GM18520 (cell line): Measurements from ENCODE around the gene SYCE1.
"Not testable (repeated sequence)": the region's sequence is repeated elsewhere in the genome, so short reads cannot be mapped to it uniquely, and the experiment has no call there.

ENCODE experiments used
- ATAC-seq: cut with Tn5 transposase; IDR thresholded peaks from one replicate; pipeline ENCODE4 v1.9.1; 2021; ENCODE audit not compliant: unreplicated experiment

Gene SYCE1

DNA sequence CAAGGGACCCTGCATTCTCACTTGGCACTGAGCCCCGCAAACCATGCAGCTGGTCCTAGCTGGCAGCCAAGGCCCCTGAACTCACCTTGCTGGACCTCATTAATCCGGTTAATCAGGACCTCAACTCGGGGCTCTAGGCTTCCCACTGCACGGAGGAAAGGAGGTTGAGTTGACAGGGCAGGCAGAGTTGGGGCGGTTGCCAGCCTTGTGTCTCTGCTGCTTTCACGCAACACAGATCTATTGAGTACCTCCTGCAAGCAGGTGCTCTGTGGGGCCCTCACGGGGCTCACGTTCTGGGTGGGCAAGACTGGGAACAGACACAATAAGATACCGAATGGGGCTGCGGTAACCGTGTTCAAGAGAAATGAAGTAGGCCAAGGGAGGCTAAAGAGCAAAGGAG is 6.2 kb downstream of the SYCE1 start:
- ATAC-seq: no peak

DNA sequence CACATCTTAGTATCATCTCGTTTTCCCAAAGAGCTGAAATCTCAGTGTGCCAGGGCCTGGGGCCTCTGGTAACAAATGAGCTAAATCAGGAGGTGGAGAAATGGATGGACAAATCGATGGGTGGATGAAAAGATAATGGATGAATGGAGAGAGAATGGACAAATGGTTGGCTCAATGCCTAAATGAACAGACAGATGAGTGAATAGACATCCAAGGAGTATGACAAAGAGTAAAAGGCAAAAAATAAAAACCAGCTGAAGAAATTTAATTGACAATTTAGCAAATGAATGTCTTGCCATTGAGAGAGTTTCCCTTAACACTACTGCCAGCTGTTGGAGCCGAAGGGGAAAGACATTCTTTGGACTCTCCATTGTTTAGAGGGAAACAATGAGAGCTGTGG is 8.0 kb downstream of the SYCE1 start:
- no peak for ATAC-seq

DNA sequence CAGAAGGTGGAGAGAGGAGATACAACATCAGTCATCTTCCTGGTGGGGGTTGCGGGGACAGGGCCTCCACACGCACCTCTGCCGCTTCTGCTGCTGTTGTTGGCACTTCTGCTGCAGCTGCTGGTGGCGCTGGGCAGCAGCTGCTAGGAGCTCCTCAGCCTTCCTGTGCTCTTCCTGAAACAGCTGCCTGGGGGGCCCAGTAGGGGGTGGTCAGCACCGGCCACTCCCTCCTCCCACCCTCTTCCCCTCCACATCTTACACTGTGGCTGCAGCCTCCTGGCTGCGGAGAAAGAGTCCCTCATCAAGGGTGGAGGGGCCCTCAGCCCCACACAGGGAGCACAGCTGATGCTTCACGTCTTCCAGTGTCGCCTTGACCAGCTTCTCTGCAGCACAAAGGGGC is 9.9 kb downstream of the SYCE1 start:
- ATAC-seq: no peak

DNA sequence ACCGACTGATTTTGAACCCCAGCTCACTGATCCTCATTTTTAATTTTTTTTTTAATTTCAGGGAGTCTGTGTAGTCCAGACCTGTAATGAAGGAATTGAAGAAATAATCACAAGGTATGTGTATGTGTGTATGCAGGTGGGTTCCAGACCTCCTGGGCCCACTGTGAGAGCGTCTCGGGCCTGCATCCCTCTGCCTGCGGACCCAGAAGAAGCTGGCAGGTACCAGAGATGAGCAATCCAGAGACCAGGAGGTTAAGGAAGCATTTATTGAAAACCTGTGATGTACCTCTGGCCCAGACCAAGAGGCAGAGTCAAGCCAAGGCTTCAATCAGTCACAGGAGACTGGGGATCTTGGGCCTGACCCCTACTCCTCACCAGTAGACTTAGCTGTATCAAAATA is 10.8 kb downstream of the SYCE1 start:
- ATAC-seq: no peak

DNA sequence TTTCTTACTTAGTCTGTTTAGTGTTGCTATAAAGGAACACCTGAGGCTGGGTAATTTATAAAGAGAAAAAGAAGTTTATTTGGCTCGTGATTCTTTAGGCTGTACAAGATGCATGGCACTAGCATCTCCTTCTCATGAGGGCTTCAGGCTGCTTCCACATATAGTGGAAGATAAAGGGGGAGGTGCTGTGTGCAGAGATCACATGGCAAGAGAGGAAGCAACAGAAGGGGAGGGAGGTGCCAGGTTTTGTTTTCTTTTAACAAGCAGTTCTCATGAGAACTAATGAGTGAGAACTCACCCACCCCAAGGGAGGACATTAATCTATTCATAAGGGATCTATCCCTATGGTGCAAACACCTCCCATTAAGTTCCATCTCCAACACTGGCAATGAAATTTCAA is 20.9 kb downstream of the SYCE1 start:
- no peak for ATAC-seq

DNA sequence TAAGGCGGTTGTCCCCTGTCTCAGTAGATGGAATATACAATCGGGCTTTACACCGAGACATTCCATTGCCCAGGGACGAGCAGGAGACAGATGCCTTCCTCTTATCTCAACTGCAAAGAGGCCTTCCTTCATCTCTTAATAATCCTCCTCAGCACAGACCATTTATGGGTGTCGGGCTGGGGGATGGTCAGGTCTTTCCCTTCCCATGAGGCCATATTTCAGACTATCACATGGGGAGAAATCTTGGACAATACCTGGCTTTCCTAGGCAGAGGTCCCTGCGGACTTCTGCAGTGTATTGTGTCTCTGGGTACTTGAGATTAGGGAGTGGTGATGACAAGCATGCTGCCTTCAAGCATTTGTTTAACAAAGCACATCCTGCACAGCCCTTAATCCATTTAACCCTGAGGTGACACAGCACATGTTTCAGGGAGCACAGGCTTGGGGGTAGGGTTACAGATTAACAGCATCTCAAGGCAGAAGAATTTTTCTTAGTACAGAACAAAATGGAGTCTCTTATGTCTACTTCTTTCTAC is 23.9 kb downstream of the SYCE1 start:
- not testable (repeated sequence) for ATAC-seq

DNA sequence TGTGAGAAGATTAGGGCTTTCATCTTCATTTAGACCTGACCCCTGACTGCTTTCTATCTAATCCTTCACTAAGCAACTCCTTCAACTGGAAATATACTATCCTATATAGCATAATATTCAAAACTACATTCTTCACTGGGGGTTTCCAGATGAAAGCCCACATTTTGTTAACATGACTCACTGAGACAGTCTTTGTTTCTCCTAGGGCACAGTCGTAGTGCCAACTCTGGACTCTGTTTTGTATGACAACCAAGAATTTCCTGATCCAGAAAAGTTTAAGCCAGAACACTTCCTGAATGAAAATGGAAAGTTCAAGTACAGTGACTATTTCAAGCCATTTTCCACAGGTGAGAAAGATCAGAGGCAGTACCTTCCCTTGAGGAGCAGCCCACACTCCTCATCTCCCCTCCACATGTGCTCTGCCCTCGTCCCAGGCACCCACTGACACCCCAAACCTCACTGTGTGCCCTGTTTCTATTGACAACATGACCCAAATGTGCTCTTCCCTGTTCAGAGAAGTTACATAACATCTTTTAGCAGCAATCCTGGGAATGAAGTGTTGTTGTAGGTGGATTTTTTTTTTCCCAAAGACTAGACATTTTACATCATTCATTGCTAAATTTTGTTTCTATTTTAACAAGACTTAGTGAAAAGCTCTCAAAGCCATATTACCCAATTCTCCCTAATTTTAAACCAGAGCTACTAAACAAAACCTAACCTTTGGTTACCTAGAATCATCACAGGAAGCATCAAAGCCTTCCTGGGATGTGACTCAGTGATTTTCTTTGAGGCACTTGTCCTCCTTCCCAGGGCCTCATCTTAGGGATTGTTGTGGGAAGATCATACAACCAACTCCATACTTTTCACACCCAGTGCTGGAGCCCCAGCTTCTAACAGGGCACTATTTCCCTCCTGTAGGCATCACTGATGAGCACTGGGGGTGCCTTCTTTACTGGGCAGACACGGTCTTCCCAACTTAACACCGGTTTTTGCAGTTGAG is 27.5 kb downstream of the SYCE1 start:
- no peak for ATAC-seq

DNA sequence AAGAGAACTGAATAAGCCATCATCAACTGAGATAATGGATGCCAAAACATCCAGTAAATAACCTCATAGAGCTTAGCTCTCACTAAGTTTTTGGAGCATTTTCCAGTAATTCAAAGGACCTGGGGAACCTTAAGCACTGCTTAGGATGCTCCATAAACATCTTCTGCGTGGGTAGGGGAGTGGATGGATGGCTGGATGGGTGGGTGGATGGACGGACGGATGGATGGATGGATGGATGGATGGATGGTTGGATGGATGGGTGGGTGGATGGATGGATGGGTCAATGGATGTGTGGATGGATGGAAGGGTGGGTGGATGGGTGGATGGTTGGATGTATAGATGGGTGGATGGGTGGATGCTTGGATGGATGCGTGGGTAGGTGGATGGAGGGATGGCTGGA is 29.2 kb downstream of the SYCE1 start:
- no peak for ATAC-seq

DNA sequence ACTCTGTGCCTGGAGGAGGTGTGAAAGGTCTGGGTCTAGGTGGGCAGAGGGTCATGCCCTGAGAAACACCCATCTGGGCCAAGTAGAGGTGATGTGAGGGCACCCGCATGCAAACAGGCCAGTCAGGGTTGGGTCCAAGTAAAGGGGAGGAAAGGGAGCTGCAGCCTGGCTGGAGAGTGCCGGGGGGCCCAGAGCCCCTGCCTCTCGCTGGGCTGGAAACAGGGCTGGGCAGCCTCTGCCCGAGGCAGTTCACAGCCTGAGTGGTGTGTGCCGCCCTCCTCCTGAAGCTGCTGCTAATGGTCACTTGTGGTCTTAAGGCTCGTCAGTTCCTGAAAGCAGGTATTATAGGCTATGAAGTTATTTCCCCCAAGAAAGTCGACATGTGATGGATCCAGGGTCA is 31.0 kb downstream of the SYCE1 start:
- no peak for ATAC-seq

DNA sequence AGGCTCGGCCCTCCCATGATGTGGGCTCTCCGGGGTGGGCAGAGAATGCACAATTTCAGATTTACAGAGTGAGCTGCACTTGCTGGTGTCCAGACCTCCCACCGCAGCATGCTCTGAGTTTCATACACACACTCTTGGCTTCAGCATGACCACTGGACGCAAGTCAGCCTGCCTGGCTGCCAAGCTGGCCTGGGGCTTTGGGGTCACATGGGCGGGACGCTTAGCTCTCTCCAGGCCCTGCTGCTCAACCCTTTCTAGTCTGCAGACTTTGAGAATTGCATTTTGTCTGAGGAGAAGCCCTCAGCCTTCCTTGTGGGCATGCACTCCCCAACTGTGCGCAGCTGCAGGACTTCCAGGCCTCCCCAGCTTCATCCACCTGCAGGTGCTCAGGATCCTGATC is 32.5 kb downstream of the SYCE1 start:
- ATAC-seq: no peak

DNA sequence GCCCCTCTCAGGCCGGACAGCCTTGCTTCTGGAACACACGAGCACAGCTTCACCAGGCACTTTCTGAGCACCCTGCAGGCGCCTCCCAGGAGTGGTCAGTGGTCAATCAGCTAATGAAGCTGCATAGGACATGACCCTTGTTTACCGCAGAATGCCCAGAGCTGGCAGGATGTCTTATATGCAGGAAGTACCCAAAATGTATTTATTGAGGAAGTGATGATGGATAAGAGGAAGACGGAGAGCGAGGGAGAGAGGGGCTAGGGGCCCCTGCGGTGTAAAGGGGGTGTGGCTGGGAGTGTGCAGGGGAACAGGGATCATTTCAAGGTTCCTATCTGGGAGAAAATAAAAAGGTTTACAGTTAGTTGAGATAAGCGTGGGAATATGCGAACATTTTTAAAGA is 34.9 kb downstream of the SYCE1 start:
- no peak for ATAC-seq

DNA sequence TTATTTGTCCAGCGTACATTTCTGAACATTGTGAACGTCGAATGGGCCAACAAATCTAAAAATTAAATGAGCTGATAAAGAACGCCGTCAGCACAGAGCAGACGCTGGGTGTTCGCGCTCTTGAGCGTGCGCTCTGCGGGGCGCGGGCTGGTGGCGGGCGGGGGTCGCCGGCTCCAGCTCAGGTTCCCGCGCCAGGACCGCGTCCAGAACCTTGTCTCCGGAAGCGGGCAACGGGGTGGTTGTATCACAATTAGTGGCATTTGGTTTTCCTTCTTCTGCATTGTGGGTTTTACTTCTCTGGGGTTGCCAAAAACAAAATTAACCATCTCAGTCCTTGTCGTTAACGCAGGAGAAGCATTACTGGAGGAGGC is 35.8 kb downstream of the SYCE1 start:
- no peak for ATAC-seq

DNA sequence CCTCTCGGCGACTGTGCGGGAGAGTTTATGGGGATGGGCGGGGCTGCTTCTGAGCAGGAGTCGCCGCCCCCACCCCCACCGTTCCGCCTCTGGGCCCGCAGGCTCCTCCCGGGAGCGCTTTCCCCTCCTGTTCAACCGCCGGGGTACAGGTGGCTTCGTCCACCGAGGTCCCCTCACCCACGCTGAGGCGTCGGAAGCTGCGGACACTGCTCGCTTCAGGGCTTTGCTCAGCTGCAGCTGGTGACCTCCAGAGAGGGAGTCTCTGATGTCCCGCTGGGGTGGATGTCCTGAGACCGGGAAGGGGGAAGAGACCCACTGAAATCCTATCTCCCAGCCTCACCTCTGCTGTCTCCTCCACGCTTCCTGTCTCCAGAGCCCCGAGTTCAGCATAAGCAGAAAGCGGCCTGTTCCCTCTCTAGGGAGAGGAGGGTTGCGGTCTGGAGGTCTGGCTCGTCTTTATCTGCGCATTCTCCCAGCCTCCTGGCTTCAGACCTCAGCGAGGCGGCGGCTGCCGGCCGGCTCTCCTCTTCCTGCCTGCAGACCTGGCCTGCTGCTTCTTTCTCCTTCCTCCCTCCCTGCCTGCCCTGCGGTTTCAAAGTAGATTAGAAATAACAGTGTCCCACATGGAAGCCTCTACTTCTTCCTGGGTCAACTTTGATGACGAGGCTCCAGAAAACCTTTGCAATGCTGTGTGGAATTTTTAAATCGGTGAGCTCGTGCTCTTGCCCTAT is 36.4 kb downstream of the SYCE1 start:
- ATAC-seq: no peak

DNA sequence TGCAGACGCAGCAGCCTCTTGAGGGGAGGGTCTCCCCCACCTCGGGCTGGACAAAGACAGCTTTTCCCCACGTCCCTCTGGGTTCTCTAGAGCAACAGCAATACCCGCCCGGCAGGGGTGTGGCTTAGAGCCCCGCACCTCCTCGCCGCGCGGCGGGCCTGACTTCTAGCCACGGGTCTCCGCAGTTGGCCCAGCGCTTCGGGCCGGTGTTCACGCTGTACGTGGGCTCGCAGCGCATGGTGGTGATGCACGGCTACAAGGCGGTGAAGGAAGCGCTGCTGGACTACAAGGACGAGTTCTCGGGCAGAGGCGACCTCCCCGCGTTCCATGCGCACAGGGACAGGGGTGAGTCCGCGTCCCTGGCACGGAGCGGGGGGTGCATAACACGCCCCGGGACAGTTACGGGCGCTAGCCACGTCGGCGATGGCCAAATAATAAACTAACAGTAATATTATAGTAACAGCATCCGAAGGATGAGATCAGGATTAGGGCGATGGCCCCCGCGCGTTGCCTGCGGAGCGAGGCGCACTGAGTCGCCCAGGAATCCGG is 37.0 kb downstream of the SYCE1 start:
- no peak for ATAC-seq

DNA sequence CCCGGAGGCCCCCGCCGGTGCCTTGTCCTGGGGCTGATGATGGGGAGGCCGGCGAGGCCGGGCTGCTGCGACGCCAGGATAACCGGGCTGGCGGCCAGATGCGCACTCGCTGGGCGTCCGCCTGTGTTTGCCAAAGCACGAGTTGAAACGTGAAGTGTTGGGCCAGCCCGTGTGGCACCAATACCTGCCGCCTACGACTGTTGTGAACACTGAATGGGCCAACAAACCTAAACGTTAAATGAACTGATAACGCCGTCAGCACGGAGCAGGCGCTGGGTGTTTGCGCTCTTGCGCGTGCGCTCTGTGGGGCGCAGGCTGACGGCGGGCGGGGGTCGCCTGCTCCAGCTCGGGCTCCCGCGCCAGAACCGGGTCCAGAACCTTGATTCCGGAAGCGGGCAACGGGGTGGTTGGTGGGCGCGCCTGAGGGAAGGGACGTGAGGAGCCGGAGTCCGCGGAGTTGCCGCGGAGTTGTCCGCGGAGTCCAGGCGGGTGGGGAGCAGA is 37.6 kb downstream of the SYCE1 start:
- no peak for ATAC-seq

DNA sequence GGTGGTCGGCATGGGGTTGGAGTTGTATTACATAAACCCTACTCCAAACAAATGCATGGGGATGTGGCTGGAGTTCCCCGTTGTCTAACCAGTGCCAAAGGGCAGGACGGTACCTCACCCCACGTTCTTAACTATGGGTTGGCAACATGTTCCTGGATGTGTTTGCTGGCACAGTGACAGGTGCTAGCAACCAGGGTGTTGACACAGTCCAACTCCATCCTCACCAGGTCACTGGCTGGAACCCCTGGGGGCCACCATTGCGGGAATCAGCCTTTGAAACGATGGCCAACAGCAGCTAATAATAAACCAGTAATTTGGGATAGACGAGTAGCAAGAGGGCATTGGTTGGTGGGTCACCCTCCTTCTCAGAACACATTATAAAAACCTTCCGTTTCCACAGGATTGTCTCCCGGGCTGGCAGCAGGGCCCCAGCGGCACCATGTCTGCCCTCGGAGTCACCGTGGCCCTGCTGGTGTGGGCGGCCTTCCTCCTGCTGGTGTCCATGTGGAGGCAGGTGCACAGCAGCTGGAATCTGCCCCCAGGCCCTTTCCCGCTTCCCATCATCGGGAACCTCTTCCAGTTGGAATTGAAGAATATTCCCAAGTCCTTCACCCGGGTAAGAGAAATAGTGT is 38.3 kb downstream of the SYCE1 start, which contains the start of gene CYP2E1:
Gene CYP2E1, plus strand, starts transcription at position 407 of the 632 bp plus-strand sequence. Its CDS starts 33 bp downstream, at position 440.
- ATAC-seq: no peak

DNA sequence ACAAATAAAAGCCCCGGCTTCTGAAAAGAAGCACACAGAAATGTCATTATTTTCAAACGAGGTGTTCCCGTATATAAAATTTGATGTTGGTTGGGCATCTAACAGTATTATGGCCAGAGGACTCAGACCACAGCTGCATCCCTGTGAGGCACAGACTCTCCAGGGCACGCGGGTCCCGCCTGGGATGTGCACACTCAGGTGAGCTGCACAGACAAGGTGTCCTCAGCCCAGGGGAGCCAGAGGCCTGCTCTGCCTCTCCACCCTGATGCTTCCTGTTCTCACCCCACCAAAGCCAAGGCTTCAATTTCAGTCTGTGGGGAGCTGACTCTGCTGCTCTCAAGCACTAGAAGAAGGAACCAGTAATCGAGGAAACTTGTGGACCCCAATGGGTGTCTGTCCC is 39.9 kb downstream of the SYCE1 start:
- no peak for ATAC-seq

DNA sequence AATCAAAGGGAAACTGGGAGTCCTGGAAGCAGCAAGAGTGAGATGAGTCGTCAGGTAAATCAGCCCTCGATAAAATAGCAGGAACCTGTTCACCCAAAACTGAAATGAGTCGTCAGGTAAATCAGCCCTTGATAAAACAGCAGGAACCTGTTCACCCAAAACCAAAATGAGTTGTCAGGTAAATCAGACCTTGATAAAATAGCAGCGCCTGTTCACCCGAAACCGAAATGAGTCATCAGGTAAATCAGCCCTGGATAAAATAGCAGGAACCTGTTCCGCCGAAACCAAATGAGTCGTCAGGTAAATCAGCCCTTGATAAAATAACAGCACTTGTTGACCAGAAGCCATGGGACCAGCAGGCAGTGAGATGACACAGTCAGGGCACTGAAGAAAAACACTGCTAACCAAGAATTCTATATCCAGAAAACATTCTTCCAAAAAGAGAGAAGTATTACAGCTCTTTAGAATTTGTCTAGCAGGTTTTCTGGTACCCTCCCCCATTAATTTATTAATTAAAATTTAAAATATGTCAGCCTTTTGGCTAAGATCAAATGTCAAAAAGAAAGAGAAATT is 41.7 kb downstream of the SYCE1 start:
- ATAC-seq: no peak

DNA sequence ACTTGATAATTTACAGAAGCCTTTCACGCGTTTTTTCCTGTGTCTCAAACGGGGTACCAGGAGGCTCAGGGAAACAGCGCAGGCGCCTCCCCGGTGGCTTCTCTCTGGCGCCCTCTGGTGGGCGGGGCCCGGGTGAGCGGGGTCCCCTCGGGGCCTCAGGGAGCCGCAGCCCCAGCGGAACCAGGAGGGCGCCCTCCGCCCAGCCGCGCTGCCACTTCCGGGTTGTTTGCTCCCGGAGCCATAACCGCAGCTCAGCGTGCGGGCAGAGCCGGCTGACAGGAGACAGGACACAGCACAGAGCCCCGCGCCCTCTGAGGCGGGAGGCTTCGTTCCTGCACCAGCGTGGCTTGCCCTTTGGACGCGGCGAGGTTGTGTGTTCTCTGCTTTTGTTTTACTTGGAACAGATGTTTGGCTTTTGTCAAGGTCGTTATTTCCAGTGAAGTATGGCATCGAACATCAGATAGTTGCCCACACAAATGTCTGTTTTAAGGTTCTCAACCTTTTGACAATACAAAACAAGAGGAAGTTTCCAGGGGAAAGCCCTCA is 45.1 kb downstream of the SYCE1 start:
- ATAC-seq: peak; percentile 68

DNA sequence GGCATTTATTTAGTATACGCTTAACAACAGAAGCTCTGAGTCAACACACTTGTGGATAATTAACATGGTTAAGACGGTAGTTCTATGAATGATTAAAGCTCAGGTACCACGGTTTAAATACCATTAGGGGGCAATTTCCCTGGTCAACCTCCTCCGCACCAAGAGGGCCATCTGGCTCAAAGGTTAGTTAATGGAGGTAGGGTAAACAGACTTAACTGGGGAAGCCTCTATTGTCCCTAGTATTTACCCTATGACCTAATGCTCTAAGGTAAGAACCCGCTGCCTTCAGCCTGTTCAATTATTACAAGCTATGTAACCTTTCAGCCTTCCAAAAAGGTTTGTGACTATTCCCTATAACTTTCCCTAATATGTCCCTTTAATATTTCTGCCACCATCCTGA is 46.9 kb downstream of the SYCE1 start:
- not testable (repeated sequence) for ATAC-seq
